ENCODE data around the gene PPP1CC. TPM values are rescaled to one million over a fixed set of nuclear protein-coding genes. Genes with fewer than 3 reads are reported as not detected.

The PPP1CC gene
- polyA plus RNA-seq, 1 of the 3 experiments (the other 2 are of a cell fraction) = 62.0 TPM

DNA sequence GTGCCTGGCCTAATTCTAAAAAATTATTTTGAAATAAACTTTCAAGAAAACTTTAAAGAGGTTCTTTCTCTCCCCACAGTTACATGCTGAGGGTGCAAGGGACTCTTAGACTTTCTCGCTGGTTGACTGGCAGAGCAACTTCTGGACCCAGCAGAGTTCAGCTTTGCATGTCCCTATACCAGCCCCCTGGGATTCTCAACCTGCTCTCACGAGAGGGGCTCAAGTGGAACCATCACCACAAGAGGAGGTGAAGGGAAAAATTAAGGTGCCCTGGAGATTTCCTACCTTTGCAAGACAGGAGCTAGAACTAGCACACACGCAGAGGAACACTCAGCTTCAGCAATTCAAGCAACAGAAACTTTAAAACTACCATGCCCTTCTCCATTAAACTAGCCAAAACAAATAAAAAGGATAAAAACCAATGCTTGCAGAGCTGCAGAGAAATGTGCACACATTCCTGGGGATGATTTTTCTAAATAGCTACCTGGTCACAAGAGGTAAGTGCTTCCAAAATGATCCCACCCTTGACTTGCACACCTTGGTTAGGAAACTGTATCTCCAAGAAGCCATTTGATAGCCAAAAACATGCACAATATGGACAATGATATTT is 56.3 kb downstream of the PPP1CC start:
- DNase-seq = no peak
- H3K9ac ChIP-seq = no peak overlapping the region
- TF ChIP-seq RXRA (IDR thresholded peaks at IDR 0.05; ENCODE audit: borderline replicate concordance, low read depth) (no peak), SIN3A (IDR thresholded peaks at IDR 0.05; ENCODE audit: borderline replicate concordance, low read depth, low read length) (no peak), JUND (IDR thresholded peaks at IDR 0.05) (no peak), FOXJ3 (CRISPR knock-in tag; IDR thresholded peaks at IDR 0.05) (no peak), SMC3 (IDR thresholded peaks at IDR 0.05; ENCODE audit: low read depth, low read length) (no peak), TCF12 (IDR thresholded peaks at IDR 0.05) (no peak), FOSL2 (IDR thresholded peaks at IDR 0.05; ENCODE audit: borderline replicate concordance, low read depth) (no peak), RCOR1 (IDR thresholded peaks at IDR 0.05; ENCODE audit: low read length) (no peak), POLR2AphosphoS5 (IDR thresholded peaks at IDR 0.05; ENCODE audit: low read depth, low read length) (no peak), ELF1 (IDR thresholded peaks at IDR 0.05) (no peak), GATA2 (CRISPR knock-in tag; IDR thresholded peaks at IDR 0.05) (no peak), GABPA (IDR thresholded peaks at IDR 0.05; ENCODE audit: low read depth) (no peak), TEAD4 (IDR thresholded peaks at IDR 0.05; ENCODE audit: borderline replicate concordance, insufficient read depth) (no peak)
- TF ChIP-seq, protein P1, sequence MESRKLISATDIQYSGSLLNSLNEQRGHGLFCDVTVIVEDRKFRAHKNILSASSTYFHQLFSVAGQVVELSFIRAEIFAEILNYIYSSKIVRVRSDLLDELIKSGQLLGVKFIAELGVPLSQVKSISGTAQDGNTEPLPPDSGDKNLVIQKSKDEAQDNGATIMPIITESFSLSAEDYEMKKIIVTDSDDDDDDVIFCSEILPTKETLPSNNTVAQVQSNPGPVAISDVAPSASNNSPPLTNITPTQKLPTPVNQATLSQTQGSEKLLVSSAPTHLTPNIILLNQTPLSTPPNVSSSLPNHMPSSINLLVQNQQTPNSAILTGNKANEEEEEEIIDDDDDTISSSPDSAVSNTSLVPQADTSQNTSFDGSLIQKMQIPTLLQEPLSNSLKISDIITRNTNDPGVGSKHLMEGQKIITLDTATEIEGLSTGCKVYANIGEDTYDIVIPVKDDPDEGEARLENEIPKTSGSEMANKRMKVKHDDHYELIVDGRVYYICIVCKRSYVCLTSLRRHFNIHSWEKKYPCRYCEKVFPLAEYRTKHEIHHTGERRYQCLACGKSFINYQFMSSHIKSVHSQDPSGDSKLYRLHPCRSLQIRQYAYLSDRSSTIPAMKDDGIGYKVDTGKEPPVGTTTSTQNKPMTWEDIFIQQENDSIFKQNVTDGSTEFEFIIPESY (IDR thresholded peaks at IDR 0.05; ENCODE audit: borderline replicate concordance, low read depth) = no peak
- TF ChIP-seq, protein P2, sequence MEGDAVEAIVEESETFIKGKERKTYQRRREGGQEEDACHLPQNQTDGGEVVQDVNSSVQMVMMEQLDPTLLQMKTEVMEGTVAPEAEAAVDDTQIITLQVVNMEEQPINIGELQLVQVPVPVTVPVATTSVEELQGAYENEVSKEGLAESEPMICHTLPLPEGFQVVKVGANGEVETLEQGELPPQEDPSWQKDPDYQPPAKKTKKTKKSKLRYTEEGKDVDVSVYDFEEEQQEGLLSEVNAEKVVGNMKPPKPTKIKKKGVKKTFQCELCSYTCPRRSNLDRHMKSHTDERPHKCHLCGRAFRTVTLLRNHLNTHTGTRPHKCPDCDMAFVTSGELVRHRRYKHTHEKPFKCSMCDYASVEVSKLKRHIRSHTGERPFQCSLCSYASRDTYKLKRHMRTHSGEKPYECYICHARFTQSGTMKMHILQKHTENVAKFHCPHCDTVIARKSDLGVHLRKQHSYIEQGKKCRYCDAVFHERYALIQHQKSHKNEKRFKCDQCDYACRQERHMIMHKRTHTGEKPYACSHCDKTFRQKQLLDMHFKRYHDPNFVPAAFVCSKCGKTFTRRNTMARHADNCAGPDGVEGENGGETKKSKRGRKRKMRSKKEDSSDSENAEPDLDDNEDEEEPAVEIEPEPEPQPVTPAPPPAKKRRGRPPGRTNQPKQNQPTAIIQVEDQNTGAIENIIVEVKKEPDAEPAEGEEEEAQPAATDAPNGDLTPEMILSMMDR (IDR thresholded peaks at IDR 0.05) = no peak
- TF ChIP-seq, protein P3, sequence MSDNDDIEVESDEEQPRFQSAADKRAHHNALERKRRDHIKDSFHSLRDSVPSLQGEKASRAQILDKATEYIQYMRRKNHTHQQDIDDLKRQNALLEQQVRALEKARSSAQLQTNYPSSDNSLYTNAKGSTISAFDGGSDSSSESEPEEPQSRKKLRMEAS (IDR thresholded peaks at IDR 0.05; ENCODE audit: low read depth) = no peak
- TF ChIP-seq, protein P4, sequence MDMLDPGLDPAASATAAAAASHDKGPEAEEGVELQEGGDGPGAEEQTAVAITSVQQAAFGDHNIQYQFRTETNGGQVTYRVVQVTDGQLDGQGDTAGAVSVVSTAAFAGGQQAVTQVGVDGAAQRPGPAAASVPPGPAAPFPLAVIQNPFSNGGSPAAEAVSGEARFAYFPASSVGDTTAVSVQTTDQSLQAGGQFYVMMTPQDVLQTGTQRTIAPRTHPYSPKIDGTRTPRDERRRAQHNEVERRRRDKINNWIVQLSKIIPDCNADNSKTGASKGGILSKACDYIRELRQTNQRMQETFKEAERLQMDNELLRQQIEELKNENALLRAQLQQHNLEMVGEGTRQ (IDR thresholded peaks at IDR 0.05; ENCODE audit: borderline replicate concordance, low read depth, low read length) = no peak
- ChIA-PET POLR2A (no interaction called here), CTCF (interaction anchor here (1.6 kb wide), 1 partner anchor 10 kb away, joined by 4 read pairs; no protein-coding TSS in a partner anchor)
- no peaks in the 10 kb centered on the region for H3K36me3 ChIP-seq (replicated peaks in 1 of 2; ENCODE audit: control insufficient read depth in 1 of 2, insufficient read depth in 2 of 2, low read length in 1 of 2)
- H3F3A ChIP-seq (replicated peaks; ENCODE audit: insufficient read depth) = no peaks in the 10 kb centered on the region
- no peaks in the 10 kb centered on the region; a peak in 1 of 4 replicates for H3K4me1 ChIP-seq (ENCODE audit: control insufficient read depth in 1 of 2, insufficient read depth in 2 of 2, low read depth in 1 of 2, low read length in 1 of 2)
- H3K27ac ChIP-seq (ENCODE audit: low read depth in 2 of 2, low read length in 1 of 2) = no peak overlapping the region
- no peaks in the 10 kb centered on the region for H3K9me3 ChIP-seq
- no peak overlapping the region for H3K4me3 ChIP-seq (ENCODE audit: low read depth in 2 of 2, low read length in 1 of 2)
- H3K9me2 ChIP-seq = no peaks in the 10 kb centered on the region
- no peaks in the 10 kb centered on the region for H3K79me2 ChIP-seq (ENCODE audit: insufficient read depth)
- H4K20me1 ChIP-seq (ENCODE audit: insufficient read depth) = no peaks in the 10 kb centered on the region
- H3K4me2 ChIP-seq = no peak overlapping the region
- 54% methylated on average over 3 of the region's 3 CpGs for WGBS (ENCODE audit: low lambda C conversion rate)
- H2AFZ ChIP-seq (ENCODE audit: low read depth) = no peak overlapping the region
- H3K27me3 ChIP-seq (ENCODE audit: insufficient read depth) = peaks cover 27% of the 10 kb centered on the region

All from SK-N-SH (cell line).